NK-92 (cell line): ENCODE data around the gene PTPRCAP.
"Not testable (repeated sequence)": the region's sequence is repeated elsewhere in the genome, so short reads cannot be mapped to it uniquely, and the experiment has no call there.

Experiments
- DNase-seq: peaks from one replicate; lab custom pipeline; 2025; ENCODE audit not compliant: unreplicated experiment; lab: John Stamatoyannopoulos, UW

Gene PTPRCAP

GRCh38 chr11:67437082-67437808, at the start of gene PTPRCAP:
Gene PTPRCAP, minus strand, starts transcription at chr11:67437682. Its CDS starts 63 bp downstream, at chr11:67437619.
- DNase-seq = no peak

GRCh38 chr11:67486481-67487195, 49.2 kb upstream of the PTPRCAP start:
- no peak for DNase-seq

- DNase-seq = not testable (repeated sequence)
Observed at GRCh38 chr11:67485873-67486361, 48.4 kb upstream of the PTPRCAP start.

- DNase-seq = no peak
Observed at GRCh38 chr11:67484847-67485311, 47.4 kb upstream of the PTPRCAP start.

GRCh38 chr11:67483831-67484665, 46.6 kb upstream of the PTPRCAP start:
- DNase-seq = no peak

- peak; percentile 76 for DNase-seq
Observed at GRCh38 chr11:67482827-67483798, 45.6 kb upstream of the PTPRCAP start, which contains the start of gene AIP. Gene AIP, plus strand, starts transcription at chr11:67483026. Its CDS starts 133 bp downstream, at chr11:67483159.

GRCh38 chr11:67482275-67482826, 44.9 kb upstream of the PTPRCAP start:
- no peak for DNase-seq

GRCh38 chr11:67477344-67478050, 40.0 kb upstream of the PTPRCAP start:
- not testable (repeated sequence) for DNase-seq

GRCh38 chr11:67476692-67477091, 39.2 kb upstream of the PTPRCAP start:
- not testable (repeated sequence) for DNase-seq

GRCh38 chr11:67472882-67473281, 35.4 kb upstream of the PTPRCAP start:
- no peak for DNase-seq

- DNase-seq = no peak
Observed at GRCh38 chr11:67470337-67471002, 33.0 kb upstream of the PTPRCAP start.

GRCh38 chr11:67469508-67469811, 32.0 kb upstream of the PTPRCAP start:
- DNase-seq = no peak

- no peak for DNase-seq
Observed at GRCh38 chr11:67468759-67469507, 31.5 kb upstream of the PTPRCAP start, which contains the start of gene TMEM134. Gene TMEM134, minus strand, starts transcription at chr11:67469251. Its CDS starts 59 bp downstream, at chr11:67469192.

GRCh38 chr11:67468456-67468758, 30.9 kb upstream of the PTPRCAP start:
- DNase-seq = no peak

- DNase-seq = no peak
Observed at GRCh38 chr11:67468056-67468455, 30.6 kb upstream of the PTPRCAP start.

- no peak for DNase-seq
Observed at GRCh38 chr11:67466962-67467771, 29.7 kb upstream of the PTPRCAP start.

- no peak for DNase-seq
Observed at GRCh38 chr11:67466367-67466766, 28.9 kb upstream of the PTPRCAP start.
